NCI-H774 (cell line): ENCODE results near the gene OOSP4B.
"Not testable (repeated sequence)": the region's sequence is repeated elsewhere in the genome, so short reads cannot be mapped to it uniquely, and the experiment has no call there.

Experiments used
- DNase-seq: peaks from one replicate; lab custom pipeline; 2025; lab: John Stamatoyannopoulos, UW

The OOSP4B gene

DNA sequence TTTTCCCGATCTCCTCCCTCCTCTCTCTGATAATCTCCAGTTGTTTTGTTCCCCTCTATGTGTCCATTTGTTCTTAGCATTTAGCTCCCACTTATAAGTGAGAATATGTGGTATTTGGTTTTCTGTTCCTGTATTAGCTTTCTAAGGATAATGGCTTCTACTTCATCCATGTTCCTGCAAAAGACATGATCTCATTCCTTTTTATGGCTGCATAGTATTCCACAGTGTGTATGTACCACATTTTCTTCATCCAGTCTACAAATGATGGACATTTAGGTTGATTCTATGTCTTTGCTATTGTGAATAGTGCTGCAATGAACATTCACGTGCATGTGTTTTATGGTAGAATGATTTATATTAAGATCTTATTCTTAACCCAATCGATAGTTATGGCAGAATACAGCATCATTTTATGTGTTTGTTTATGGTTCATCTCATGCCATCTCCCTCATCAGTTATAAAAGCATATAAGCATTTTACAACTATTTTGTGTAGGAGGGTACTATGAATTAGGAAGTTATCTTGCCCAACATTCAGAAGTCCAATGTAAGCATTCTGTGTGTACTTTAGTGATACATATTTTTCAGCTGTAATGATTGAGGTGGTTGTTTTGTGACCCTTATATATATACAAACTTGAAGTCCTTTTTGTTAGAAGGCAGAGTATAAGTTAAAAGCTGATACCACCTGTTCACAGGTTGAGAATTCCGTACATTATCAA lies 42.7 kb downstream of the OOSP4B start:
- no peak for DNase-seq

DNA sequence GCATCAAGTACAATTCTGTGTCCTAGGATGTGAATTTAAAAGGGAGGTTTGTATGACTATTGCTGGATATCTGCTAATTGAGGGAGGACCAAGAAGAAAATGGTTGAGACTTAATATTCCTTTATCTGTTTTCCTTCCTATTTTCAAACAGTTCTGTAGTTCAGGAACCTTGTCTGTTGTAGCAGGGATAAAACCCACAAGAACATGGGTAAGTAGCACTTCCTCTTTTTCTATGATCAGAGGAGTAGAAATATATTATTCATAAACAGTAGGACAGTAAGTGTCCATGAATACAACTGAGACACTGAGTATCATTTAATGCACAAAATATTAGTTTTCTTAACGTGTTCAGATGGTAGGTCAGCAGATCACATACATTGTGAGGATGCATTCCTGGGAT lies 47.1 kb downstream of the OOSP4B start:
- no peak for DNase-seq

DNA sequence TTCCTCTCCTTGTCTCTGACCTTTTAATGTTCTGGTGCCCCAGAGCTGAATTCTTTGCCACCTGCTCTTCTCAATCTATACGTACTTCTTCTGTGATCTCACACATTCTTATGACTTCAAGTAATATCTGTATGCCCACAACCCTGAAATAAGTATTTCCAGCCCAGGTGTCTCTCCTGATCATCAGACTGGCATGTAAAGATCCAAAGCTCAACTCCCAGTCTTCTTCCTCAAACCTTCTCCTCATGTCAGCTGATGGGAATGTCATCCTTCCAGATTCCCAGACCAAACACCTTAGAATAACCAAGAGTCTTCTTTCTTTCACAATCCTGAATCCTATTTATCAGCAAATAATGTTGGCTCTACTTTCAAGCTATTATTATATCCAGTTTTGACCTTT lies 48.8 kb downstream of the OOSP4B start:
- DNase-seq: no peak

DNA sequence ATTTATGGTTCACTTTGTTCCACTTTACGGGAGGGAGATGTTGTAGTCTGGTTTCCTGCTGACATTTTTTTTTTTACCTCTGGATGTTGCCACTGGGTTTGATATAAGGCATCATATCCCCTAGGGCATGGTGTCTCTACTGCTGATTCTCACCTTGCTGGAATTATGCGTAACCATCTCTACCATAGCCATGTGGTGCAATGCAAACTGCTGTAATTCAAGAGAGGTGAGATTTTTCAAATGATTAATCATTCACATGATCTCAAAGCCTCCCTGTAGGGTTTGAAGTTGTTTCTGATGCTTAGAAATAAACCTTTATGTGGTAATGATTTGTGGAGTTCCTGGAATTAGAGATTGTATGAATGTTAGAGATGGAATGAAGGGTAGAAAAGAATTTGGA lies 52.5 kb downstream of the OOSP4B start:
- no peak for DNase-seq

DNA sequence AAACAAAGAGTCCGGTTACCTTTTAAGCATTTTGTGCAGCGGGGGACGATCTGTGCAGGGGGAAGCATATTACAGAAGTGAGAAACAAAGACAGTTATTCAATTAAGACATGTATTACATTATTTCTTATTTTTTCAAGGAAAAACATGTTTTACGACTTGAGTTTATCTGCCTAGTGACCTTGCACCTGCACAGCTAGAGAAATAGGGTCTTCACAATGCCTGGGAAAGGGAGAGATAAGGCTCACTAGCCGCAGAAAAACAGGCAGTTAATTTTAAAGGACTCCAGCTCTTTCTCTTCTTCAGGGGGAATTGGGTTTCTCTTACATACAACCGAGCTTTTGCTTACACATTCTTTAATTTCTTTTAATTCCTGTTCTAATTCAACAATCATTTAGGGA lies 54.7 kb downstream of the OOSP4B start:
- DNase-seq: not testable (repeated sequence)

DNA sequence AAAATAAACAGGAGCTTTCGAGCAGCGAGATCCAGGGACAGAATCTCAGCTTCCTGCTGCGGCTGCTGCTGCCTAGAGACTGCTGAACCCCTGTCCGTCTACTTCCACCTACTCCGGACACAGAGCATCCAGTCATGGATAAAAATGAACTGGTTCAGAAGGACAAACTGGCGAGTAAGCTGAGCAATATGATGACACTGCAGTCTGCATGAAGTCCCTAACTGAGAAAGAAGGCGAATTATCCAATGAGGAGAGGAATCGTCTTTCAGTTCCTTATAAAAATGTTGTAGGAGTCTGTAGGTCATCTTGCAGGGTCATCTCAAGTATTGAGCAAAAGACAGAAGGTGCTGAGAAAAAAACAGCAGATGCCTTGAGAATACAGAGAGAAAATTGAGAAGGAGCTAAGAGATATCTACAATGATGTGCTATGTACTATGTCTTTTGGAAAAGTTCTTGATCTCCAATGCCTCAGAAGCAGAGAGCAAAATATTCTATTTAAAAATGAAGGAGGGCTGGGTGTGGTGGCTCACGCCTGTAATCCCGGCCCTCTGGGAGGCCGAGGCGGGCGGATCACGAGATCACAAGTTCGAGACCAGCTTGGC lies 60.3 kb downstream of the OOSP4B start:
- no peak for DNase-seq

DNA sequence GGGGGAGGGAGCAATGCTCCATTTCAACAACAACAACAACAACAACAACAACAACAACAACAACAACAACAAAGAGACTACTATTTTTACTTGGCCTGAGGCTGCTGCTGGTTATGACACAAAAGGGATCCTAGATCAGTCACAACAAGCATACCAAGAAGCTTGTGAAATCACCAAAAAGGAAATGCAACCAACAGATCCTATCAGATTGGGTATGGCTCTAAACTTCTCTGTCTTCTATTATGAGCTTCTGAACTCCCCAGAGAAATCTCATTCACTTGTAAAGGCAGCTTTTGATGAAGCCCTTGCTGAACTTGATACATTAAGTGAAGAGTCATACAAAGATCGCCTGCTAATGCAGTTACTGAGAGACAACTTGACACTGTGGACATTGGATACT lies 61.0 kb downstream of the OOSP4B start:
- no peak for DNase-seq

DNA sequence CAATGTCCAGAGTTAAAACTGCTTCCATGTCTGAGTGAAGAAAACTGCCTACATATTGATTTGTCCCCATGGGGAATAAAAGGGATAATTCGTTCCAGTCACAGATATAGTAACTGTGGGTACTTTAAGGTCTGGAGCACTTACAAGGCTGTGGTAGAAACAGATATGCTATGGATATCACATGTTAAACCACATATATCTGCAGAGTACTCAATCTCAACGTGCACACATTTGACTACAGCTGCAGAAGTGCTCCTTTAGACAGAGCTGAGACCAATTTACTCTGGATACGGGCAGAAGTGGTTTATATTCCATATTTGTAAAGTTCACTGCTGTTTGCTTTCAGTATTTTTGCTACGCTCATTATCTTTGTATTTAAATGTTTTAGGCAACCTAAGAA lies 61.8 kb downstream of the OOSP4B start:
- no peak for DNase-seq

DNA sequence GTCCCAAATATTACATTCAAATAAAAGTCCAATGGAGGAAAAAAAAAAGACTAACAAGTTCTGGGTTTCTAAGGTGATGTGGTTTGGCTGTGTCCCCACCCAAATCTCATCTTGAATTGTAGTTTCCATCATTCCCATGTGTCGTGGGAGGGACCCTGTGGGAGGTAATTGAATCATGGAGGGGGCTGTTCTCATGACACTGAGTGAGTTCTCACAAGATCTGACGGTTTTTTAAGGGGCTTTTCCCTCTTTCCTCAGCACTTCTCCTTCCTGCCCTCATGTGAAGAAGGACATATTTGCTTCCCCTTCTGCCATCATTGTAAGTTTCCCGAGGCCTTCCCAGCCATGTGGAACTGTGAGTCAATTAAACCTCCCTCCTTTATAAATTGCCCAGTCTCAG lies 63.6 kb downstream of the OOSP4B start:
- DNase-seq: no peak
